ENCODE data around the gene KCNK7.

KCNK7 gene

GRCh38 chr11:65625628-65626342 lies 30.2 kb upstream of the KCNK7 start:
- DNase-seq (ENCODE audit: low spot score): no peak

- no peak for DNase-seq (ENCODE audit: low spot score)
Observed at GRCh38 chr11:65624931-65625627, 29.5 kb upstream of the KCNK7 start.

- no peak for DNase-seq (ENCODE audit: low spot score)
Observed at GRCh38 chr11:65623852-65624616, 28.4 kb upstream of the KCNK7 start.

- DNase-seq (ENCODE audit: low spot score): no peak
Observed at GRCh38 chr11:65623177-65623576, 27.6 kb upstream of the KCNK7 start.

- no peak for DNase-seq (ENCODE audit: low spot score)
Observed at GRCh38 chr11:65622011-65622410, 26.4 kb upstream of the KCNK7 start.

GRCh38 chr11:65621460-65621859 lies 25.9 kb upstream of the KCNK7 start:
- no peak for DNase-seq (ENCODE audit: low spot score)

GRCh38 chr11:65620666-65621065 lies 25.1 kb upstream of the KCNK7 start:
- no peak for DNase-seq (ENCODE audit: low spot score)

GRCh38 chr11:65619281-65619928 lies 23.8 kb upstream of the KCNK7 start:
- DNase-seq (ENCODE audit: low spot score): no peak

- DNase-seq (ENCODE audit: low spot score): no peak
Observed at GRCh38 chr11:65618763-65619162, 23.2 kb upstream of the KCNK7 start.

- DNase-seq (ENCODE audit: low spot score): no peak
Observed at GRCh38 chr11:65617990-65618751, 22.6 kb upstream of the KCNK7 start.

- DNase-seq (ENCODE audit: low spot score): no peak
Observed at GRCh38 chr11:65617136-65617850, 21.7 kb upstream of the KCNK7 start.

GRCh38 chr11:65616575-65617001 lies 21.0 kb upstream of the KCNK7 start:
- no peak for DNase-seq (ENCODE audit: low spot score)

- no peak for DNase-seq (ENCODE audit: low spot score)
Observed at GRCh38 chr11:65615950-65616574, 20.5 kb upstream of the KCNK7 start.

GRCh38 chr11:65615229-65615949 lies 19.8 kb upstream of the KCNK7 start, which contains the start of gene PCNX3:
PCNX3 (plus strand) TSS chr11:65615776; CDS start chr11:65616312, 536 bp downstream.
- DNase-seq (ENCODE audit: low spot score): peak; percentile 100

GRCh38 chr11:65613091-65613928 lies 17.7 kb upstream of the KCNK7 start:
- no peak for DNase-seq (ENCODE audit: low spot score)

- no peak for DNase-seq (ENCODE audit: low spot score)
Observed at GRCh38 chr11:65612691-65613090, 17.1 kb upstream of the KCNK7 start.

GRCh38 chr11:65611758-65612603 lies 16.4 kb upstream of the KCNK7 start:
- no peak for DNase-seq (ENCODE audit: low spot score)

All from COLO829 (cell line).